ENCODE measurements around the gene IL17RE. TPM values are rescaled to one million over a fixed set of nuclear protein-coding genes. Genes with fewer than 3 reads are reported as not detected.
"Not testable (repeated sequence)": the region's sequence is repeated elsewhere in the genome, so short reads cannot be mapped to it uniquely, and the experiment has no call there.

The IL17RE gene
- total and polyA plus RNA-seq, 11 donors = 0.65 to 6.9 (median 0.95) TPM

DNA sequence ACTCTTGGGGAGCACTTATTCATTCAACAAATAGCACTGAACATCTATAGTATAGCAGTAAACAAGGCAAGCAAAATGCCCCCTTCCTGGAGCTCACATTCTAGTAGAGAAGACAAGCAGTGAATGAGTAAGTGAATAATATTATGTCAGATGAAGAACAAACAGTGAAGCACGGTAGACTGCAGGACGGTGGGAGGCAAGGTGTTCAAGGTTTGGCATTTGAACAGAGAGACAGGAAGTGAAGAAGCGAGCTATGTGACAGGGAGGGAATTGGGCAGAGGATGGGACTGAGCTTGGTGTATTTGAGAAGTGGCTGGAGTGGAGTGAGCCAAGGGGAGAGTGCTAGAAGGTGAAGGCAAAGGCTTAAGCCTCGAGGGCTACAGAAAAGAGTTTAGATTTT lies 32.3 kb downstream of the IL17RE start:
- no peak for TF ChIP-seq POLR2A (IDR thresholded peaks at IDR 0.05)
- TF ChIP-seq, protein P1, sequence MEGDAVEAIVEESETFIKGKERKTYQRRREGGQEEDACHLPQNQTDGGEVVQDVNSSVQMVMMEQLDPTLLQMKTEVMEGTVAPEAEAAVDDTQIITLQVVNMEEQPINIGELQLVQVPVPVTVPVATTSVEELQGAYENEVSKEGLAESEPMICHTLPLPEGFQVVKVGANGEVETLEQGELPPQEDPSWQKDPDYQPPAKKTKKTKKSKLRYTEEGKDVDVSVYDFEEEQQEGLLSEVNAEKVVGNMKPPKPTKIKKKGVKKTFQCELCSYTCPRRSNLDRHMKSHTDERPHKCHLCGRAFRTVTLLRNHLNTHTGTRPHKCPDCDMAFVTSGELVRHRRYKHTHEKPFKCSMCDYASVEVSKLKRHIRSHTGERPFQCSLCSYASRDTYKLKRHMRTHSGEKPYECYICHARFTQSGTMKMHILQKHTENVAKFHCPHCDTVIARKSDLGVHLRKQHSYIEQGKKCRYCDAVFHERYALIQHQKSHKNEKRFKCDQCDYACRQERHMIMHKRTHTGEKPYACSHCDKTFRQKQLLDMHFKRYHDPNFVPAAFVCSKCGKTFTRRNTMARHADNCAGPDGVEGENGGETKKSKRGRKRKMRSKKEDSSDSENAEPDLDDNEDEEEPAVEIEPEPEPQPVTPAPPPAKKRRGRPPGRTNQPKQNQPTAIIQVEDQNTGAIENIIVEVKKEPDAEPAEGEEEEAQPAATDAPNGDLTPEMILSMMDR (IDR thresholded peaks at IDR 0.05) = no peak
- H3K36me3 ChIP-seq = peaks cover 0 to 44% (median 27%) of the 10 kb centered on the region in 9 donors
- H3K27me3 ChIP-seq = no peaks in the 10 kb centered on the region
- H3K4me1 ChIP-seq = peaks cover 7 to 40% (median 23%) of the 10 kb centered on the region in 12 donors
- WGBS, 4 donors = 60 to 76% (median 70%) methylated on average over 4 of the region's 4 CpGs
- intact Hi-C loops (cut with DNase I) = loop anchor here in 3 of 10 donors (5.0 to 10.0 kb wide), 3 partner anchors 77 to 292 kb away; no protein-coding TSS in a partner anchor
- ATAC-seq (no peak), DNase-seq (no peak)
- H3K27ac ChIP-seq = no peak overlapping the region
- H3K9me3 ChIP-seq = no peaks in the 10 kb centered on the region
- H3K4me3 ChIP-seq = peak overlapping the region in 4 of 12 donors; percentile 67 to 91 (median 76)

DNA sequence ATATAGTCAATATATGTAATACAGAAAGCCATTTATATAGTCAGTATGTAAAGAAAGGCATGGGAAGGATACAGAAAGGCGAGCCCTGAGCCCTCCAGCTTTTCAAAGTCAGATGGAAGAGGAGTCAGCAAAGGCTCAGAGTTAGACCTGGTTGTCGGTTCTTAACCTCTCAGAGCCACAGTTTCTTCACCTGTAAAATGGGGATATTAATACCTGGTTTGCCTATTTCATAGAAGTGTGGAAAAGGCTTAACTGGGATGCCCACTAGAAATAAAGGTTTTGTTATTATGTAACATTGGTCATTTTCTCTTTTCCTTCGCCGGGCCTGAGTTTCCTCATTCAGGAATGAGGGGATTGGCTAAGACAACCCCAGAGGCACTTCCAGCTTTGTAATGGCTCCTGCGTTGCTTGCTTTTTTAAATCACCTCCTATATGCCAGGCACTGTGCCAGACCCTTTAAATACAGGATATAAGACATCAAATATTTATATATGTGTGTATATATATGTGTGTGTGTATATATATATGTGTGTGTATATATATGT lies 33.4 kb downstream of the IL17RE start:
- no peak overlapping the region for H3K4me3 ChIP-seq
- no peak overlapping the region for H3K27ac ChIP-seq
- H3K27me3 ChIP-seq = no peaks in the 10 kb centered on the region
- WGBS, 4 donors = 88 to 95% (median 92%) methylated on average over 5 of the region's 5 CpGs
- intact Hi-C loops (cut with DNase I) = loop anchor here in 2 of 10 donors (10.0 kb wide), 1 partner anchor 289 kb away; no protein-coding TSS in a partner anchor
- H3K4me1 ChIP-seq = peaks cover 7 to 40% (median 23%) of the 10 kb centered on the region in 12 donors
- H3K36me3 ChIP-seq = peaks cover 0 to 39% (median 26%) of the 10 kb centered on the region in 9 donors
- no peak for DNase-seq
- no peak for ATAC-seq
- no peaks in the 10 kb centered on the region for H3K9me3 ChIP-seq
- TF ChIP-seq, protein P1 (IDR thresholded peaks at IDR 0.05) = no peak
- no peak for TF ChIP-seq POLR2A (IDR thresholded peaks at IDR 0.05)

DNA sequence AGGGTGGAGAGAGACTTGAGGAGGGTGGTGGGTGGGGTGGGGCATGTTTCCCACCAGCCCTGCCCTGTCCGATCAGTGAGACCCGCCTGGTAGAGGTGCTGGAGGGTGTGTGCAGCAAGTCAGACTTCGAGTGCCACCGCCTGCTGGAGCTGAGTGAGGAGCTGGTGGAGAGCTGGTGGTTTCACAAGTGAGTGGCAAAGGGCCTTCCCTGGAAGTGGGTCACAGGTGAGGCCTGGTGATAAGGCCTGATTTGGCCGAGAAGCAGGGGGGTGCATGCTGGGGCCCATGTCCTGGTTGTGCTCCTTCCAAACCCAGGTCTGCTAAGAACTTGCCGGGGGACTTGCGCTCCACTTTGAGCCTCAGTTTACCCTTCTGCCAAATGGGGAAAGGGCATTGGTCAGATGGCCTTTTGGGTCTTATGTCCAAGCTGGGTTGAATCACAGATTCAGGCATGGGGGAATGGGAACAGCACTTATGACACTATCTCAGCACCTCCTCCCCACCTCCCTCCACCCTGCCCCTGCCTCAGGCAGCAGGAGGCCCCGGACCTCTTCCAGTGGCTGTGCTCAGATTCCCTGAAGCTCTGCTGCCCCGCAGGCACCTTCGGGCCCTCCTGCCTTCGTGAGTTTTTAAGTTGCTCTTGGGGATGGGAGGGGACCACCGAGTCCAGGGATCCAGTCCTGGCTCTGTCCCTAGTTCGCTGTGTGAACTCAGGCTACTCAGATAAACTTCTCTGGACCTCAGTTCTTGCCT lies 35.0 kb downstream of the IL17RE start:
- Histone ChIP-seq H3K9me3 (no peaks in the 10 kb centered on the region), H3K4me1 (peaks cover 7 to 31% (median 18%) of the 10 kb centered on the region in 12 donors), H3K4me3 (no peak overlapping the region), H3K27ac (no peak overlapping the region), H3K36me3 (peaks cover 0 to 51% (median 33%) of the 10 kb centered on the region in 9 donors), H3K27me3 (no peaks in the 10 kb centered on the region)
- DNase-seq = no peak
- 92 to 97% (median 94%) methylated on average over 12 to 13 of the region's 13 CpGs for WGBS, 4 donors
- no peak for ATAC-seq
- TF ChIP-seq, protein P1 (IDR thresholded peaks at IDR 0.05) = no peak
- TF ChIP-seq POLR2A (IDR thresholded peaks at IDR 0.05) = no peak
- intact Hi-C loops (cut with DNase I) = loop anchor here in 2 of 10 donors (10.0 kb wide), 1 partner anchor 287 kb away; no protein-coding TSS in a partner anchor

- ATAC-seq (no peak), DNase-seq (no peak)
- Histone ChIP-seq H3K4me3 (no peak overlapping the region), H3K27ac (no peak overlapping the region), H3K4me1 (peaks cover 7 to 25% (median 13%) of the 10 kb centered on the region in 12 donors), H3K9me3 (no peaks in the 10 kb centered on the region), H3K36me3 (peaks cover 0 to 53% (median 37%) of the 10 kb centered on the region in 9 donors), H3K27me3 (no peaks in the 10 kb centered on the region)
- intact Hi-C loops (cut with DNase I) = loop anchor here in 2 of 10 donors (10.0 kb wide), 1 partner anchor 286 kb away; no protein-coding TSS in a partner anchor
- TF ChIP-seq POLR2A (IDR thresholded peaks at IDR 0.05) = no peak
- TF ChIP-seq, protein P1 (IDR thresholded peaks at IDR 0.05) = no peak
- WGBS, 4 donors = 97 to 98% (median 97%) methylated on average over 2 of the region's 2 CpGs
These were observed 36.3 kb downstream of the IL17RE start for GRCh38 chr3:9938966-9939365.

DNA sequence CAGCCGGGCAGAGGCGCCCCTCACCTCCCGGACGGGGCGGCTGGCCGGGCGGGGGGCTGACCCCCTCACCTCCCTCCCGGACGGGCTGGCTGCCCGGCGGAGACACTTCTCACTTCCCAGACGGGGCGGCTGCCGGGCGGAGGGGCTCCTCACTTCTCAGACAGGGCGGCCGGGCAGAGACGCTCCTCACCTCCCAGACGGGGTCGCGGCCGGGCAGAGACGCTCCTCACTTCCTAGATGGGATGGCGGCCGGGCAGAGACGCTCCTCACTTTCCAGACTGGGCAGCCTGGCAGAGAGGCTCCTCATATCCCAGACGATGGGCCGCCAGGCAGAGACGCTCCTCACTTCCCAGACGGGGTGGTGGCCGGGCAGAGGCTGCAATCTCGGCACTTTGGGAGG lies 37.3 kb downstream of the IL17RE start:
- 94 to 98% (median 96%) methylated on average over 9 to 30 of the region's 32 CpGs for WGBS, 4 donors
- not testable (repeated sequence) for H3K27ac ChIP-seq, ATAC-seq, H3K27me3 ChIP-seq, H3K4me3 ChIP-seq, DNase-seq, H3K9me3 ChIP-seq
- Histone ChIP-seq H3K4me1 (peaks cover 1 to 16% (median 5%) of the 10 kb centered on the region in 12 donors), H3K36me3 (peaks cover 0 to 56% (median 40%) of the 10 kb centered on the region in 9 donors)
- intact Hi-C loops (cut with DNase I) = loop anchor here in 4 of 10 donors (10.0 kb wide), 3 partner anchors 175 to 285 kb away; partner anchors contain the start of gene BRK1 (in 1 of the 4)
